GM23338 (cell line): ENCODE results near the gene IGSF21. TPM values are rescaled to one million over a fixed set of nuclear protein-coding genes. Genes with fewer than 3 reads are reported as not detected.

Source experiments
- ATAC-seq: fragments of 200-7000 bp; cut with Tn5 transposase; 3 replicates; pipeline ENCODE4 v1.9.1; 2020
- DNase-seq: peaks from one replicate; pipeline ENCODE4 v3.0.0-alpha.2; 2015; ENCODE audit warnings: low spot score
- H2AFZ ChIP-seq: fragments of 200-600 bp; sonication (generic); 2 replicates; pipeline ENCODE4 v1.8.0; 2016; ENCODE audit warnings: antibody characterized with exemption, mild to moderate bottlenecking, moderate library complexity
- H3F3A ChIP-seq: fragments of 200-600 bp; sonication (generic); replicated peaks from 2 replicates; pipeline ENCODE4 v1.8.0; 2017; ENCODE audit warnings: antibody characterized with exemption, mixed run types, low read depth
- H3K27ac ChIP-seq: fragments of 200-600 bp; sonication (generic); 2 replicates; pipeline ENCODE4 v1.6.1; 2016; ENCODE audit warnings: low read depth
- H3K27me3 ChIP-seq: fragments of 200-600 bp; sonication (generic); 2 replicates; pipeline ENCODE4 v1.8.0; 2016; ENCODE audit warnings: mild to moderate bottlenecking, mixed run types, moderate library complexity; ENCODE audit not compliant: insufficient read depth
- H3K36me3 ChIP-seq: fragments of 200-600 bp; sonication (generic); 2 replicates; pipeline ENCODE4 v1.8.0; 2016; ENCODE audit warnings: mild to moderate bottlenecking; ENCODE audit not compliant: insufficient read depth
- H3K4me1 ChIP-seq: fragments of 200-600 bp; sonication (generic); 2 replicates; pipeline ENCODE4 v1.8.0; 2016; ENCODE audit warnings: mild to moderate bottlenecking, moderate library complexity; ENCODE audit not compliant: insufficient read depth
- H3K4me2 ChIP-seq: fragments of 200-600 bp; sonication (generic); 2 replicates; pipeline ENCODE4 v1.7.1; 2017; ENCODE audit warnings: mixed run types
- H3K4me3 ChIP-seq: fragments of 200-600 bp; sonication (generic); 2 replicates; pipeline ENCODE4 v1.6.1; 2016; ENCODE audit warnings: mixed run types
- H3K79me2 ChIP-seq: fragments of 200-600 bp; sonication (generic); replicated peaks from 2 replicates; pipeline ENCODE4 v1.8.0; 2017; ENCODE audit warnings: mild to moderate bottlenecking; ENCODE audit not compliant: insufficient read depth
- H3K9me2 ChIP-seq: fragments of 200-600 bp; sonication (generic); 2 replicates; pipeline ENCODE4 v1.8.0; 2017; ENCODE audit not compliant: insufficient read depth
- H4K20me1 ChIP-seq: fragments of 200-600 bp; sonication (generic); replicated peaks from 2 replicates; pipeline ENCODE4 v1.8.0; 2017; ENCODE audit warnings: mild to moderate bottlenecking; ENCODE audit not compliant: insufficient read depth
- H3K27ac Mint-ChIP-seq: 2 replicates; pipeline ENCODE4 v1.8.0; 2020; ENCODE audit warnings: inconsistent platforms, mild to moderate bottlenecking, moderate library complexity, mixed read lengths
- H3K27me3 Mint-ChIP-seq: 3 replicates; pipeline ENCODE4 v1.8.0; 2022; ENCODE audit warnings: low read depth, mild to moderate bottlenecking, moderate library complexity, mixed read lengths, inconsistent platforms; ENCODE audit not compliant: insufficient read depth, poor library complexity
- H3K36me3 Mint-ChIP-seq: 3 replicates; pipeline ENCODE4 v1.8.0; 2021; ENCODE audit warnings: low read depth, mild to moderate bottlenecking, inconsistent platforms, moderate library complexity, mixed read lengths
- H3K4me1 Mint-ChIP-seq: 3 replicates; pipeline ENCODE4 v1.8.0; 2020; ENCODE audit warnings: mild to moderate bottlenecking, inconsistent platforms, mixed read lengths
- H3K4me3 Mint-ChIP-seq: 3 replicates; pipeline ENCODE4 v1.8.0; 2021; ENCODE audit warnings: moderate library complexity, mild to moderate bottlenecking, inconsistent platforms, mixed read lengths
- H3K9me3 Mint-ChIP-seq: 3 replicates; pipeline ENCODE4 v1.8.0; 2020; ENCODE audit warnings: moderate library complexity, mild to moderate bottlenecking, inconsistent platforms, mixed read lengths
- CREB1 ChIP-seq: fragments of 250-450 bp; sonication (Bioruptor Pico); IDR thresholded peaks from 2 replicates; pipeline ENCODE4 v1.5.0; 2020; ENCODE audit warnings: low read depth, mild to moderate bottlenecking, moderate library complexity
- CTCF ChIP-seq, 2 experiments: fragments of 200-600 bp in 1 of 2; sonication (generic) in 1 of 2; conservative IDR thresholded peaks; 2 replicates each; pipeline versions ENCODE4 v1.5.1 to v1.6.1; 2016 to 2017; ENCODE audit warnings: antibody characterized with exemption in 2 of 2, low read depth in 2 of 2, mild to moderate bottlenecking in 2 of 2, moderate library complexity in 1 of 2
- EZH2phosphoT487 ChIP-seq: fragments of 200-600 bp; sonication (generic); IDR thresholded peaks from one replicate; pipeline ENCODE4 v1.8.1; 2018; ENCODE audit warnings: antibody characterized with exemption; ENCODE audit not compliant: unreplicated experiment
- NANOG ChIP-seq: IDR thresholded peaks from 2 replicates; pipeline ENCODE4 v1.6.1; 2016; ENCODE audit warnings: antibody characterized with exemption, borderline replicate concordance
- POLR2AphosphoS5 ChIP-seq: IDR thresholded peaks from 2 replicates; pipeline ENCODE4 v1.6.1; 2016; ENCODE audit warnings: antibody characterized with exemption, low read depth
- STAT1 ChIP-seq: IDR thresholded peaks from one replicate; pipeline ENCODE4 v1.6.1; 2016; ENCODE audit warnings: antibody characterized with exemption; ENCODE audit not compliant: unreplicated experiment
- ZNF114 ChIP-seq: fragments of 250-450 bp; sonication (Bioruptor Pico); IDR thresholded peaks from 2 replicates; pipeline ENCODE4 v1.5.0; 2020; ENCODE audit warnings: mild to moderate bottlenecking, moderate library complexity
- ZNF331 ChIP-seq: fragments of 250-450 bp; sonication (Bioruptor Pico); IDR thresholded peaks from 2 replicates; pipeline ENCODE4 v1.5.0; 2020; ENCODE audit warnings: low read depth, mild to moderate bottlenecking, moderate library complexity
- polyA plus RNA-seq: library from polyadenylated mRNA; unstranded; fragments of >200 nt; fragmentation: Nextera tagmentation; extraction: Ambion mirVana; gene quantifications from 2 replicates; pipeline ENCODE4 v1.2.1, GENCODE V29; 2016
- total RNA-seq: library from RNA; depleted of rRNA; stranded (reverse); fragments of >200 nt; shearing (Covaris generic); gene quantifications from 2 replicates; pipeline ENCODE4 v1.2.3, GENCODE V29; 2014
- TF ChIP-seq, protein P1 (sequence below): fragments of 250-450 bp; sonication (Bioruptor Pico); IDR thresholded peaks from 2 replicates; pipeline ENCODE4 v1.5.0; 2020; ENCODE audit warnings: mild to moderate bottlenecking, moderate library complexity
- TF ChIP-seq, protein P2 (sequence below): IDR thresholded peaks from 2 replicates; pipeline ENCODE4 v1.6.1; 2016; ENCODE audit warnings: antibody characterized with exemption

Gene IGSF21
- total and polyA plus RNA-seq, 2 experiments from 2014 or later: 15.6 to 15.7 TPM

DNA sequence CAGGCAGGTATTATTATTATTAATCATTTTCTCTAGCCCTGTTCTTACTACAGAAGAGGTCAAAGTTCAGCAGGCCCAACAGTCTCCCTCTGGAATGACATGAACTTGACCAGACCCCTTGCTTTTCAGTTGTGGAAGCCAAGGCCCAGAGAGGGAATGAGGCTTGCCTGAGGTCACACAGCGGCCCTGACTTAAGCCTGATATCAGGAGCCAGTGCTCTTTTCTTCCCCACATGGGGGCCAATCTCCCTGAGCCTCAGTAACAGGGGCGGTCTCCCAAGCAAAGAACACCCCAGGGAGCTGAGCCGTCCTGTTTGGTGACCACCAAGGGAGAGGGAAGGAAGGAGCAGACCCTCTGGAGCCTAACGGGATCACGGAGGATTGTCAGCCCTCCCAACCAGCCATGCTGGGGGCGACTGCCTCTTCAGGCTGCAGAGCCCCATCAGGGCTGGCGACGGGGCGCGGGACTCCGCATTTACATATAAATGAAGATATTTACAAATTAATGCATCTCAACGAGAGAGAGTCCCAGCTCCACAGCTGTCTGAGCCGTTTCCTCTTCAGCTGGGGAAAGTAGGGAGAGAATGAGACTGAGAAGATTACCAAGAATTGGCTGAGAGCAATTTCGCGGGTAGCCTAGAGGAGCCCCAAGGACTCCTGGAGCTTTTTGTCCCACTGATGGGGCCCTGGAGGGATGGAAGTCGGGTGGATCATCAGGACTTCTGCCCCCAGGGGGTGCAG is 187.0 kb downstream of the IGSF21 start:
- Histone ChIP-seq H3K27me3 (no peaks in the 10 kb centered on the region), H3K4me3 (peak overlapping the region; percentile 25; the same call in 1 of the 2 replicates), H3K4me2 (peak overlapping the region; percentile 32; the same call in 1 of the 2 replicates), H3K79me2 (0 out of 2 replicates have a peak, but pooled peaks cover 5% of the 10 kb centered on the region), H3K4me1 (peaks cover 48% of the 10 kb centered on the region), H3K27ac (peak overlapping the region; percentile 98), H4K20me1 (no peaks in the 10 kb centered on the region), H3K36me3 (no peaks in the 10 kb centered on the region), H3F3A (peaks cover 20% of the 10 kb centered on the region; the same call in 1 of the 2 replicates), H3K9me2 (peaks cover 10% of the 10 kb centered on the region; the same call in 1 of the 2 replicates), H2AFZ (no peak overlapping the region)
- Mint-ChIP-seq H3K36me3 (peaks cover 23% of the 10 kb centered on the region), H3K4me3 (peak overlapping the region; percentile 28), H3K4me1 (peaks cover 87% of the 10 kb centered on the region), H3K27ac (peak overlapping the region; percentile 92), H3K9me3 (peaks cover 9% of the 10 kb centered on the region), H3K27me3 (peaks cover 39% of the 10 kb centered on the region)
- DNase-seq (peak; percentile 93), ATAC-seq (peak; percentile 78)
- TF ChIP-seq EZH2phosphoT487: no peak
- TF ChIP-seq, protein P1, sequence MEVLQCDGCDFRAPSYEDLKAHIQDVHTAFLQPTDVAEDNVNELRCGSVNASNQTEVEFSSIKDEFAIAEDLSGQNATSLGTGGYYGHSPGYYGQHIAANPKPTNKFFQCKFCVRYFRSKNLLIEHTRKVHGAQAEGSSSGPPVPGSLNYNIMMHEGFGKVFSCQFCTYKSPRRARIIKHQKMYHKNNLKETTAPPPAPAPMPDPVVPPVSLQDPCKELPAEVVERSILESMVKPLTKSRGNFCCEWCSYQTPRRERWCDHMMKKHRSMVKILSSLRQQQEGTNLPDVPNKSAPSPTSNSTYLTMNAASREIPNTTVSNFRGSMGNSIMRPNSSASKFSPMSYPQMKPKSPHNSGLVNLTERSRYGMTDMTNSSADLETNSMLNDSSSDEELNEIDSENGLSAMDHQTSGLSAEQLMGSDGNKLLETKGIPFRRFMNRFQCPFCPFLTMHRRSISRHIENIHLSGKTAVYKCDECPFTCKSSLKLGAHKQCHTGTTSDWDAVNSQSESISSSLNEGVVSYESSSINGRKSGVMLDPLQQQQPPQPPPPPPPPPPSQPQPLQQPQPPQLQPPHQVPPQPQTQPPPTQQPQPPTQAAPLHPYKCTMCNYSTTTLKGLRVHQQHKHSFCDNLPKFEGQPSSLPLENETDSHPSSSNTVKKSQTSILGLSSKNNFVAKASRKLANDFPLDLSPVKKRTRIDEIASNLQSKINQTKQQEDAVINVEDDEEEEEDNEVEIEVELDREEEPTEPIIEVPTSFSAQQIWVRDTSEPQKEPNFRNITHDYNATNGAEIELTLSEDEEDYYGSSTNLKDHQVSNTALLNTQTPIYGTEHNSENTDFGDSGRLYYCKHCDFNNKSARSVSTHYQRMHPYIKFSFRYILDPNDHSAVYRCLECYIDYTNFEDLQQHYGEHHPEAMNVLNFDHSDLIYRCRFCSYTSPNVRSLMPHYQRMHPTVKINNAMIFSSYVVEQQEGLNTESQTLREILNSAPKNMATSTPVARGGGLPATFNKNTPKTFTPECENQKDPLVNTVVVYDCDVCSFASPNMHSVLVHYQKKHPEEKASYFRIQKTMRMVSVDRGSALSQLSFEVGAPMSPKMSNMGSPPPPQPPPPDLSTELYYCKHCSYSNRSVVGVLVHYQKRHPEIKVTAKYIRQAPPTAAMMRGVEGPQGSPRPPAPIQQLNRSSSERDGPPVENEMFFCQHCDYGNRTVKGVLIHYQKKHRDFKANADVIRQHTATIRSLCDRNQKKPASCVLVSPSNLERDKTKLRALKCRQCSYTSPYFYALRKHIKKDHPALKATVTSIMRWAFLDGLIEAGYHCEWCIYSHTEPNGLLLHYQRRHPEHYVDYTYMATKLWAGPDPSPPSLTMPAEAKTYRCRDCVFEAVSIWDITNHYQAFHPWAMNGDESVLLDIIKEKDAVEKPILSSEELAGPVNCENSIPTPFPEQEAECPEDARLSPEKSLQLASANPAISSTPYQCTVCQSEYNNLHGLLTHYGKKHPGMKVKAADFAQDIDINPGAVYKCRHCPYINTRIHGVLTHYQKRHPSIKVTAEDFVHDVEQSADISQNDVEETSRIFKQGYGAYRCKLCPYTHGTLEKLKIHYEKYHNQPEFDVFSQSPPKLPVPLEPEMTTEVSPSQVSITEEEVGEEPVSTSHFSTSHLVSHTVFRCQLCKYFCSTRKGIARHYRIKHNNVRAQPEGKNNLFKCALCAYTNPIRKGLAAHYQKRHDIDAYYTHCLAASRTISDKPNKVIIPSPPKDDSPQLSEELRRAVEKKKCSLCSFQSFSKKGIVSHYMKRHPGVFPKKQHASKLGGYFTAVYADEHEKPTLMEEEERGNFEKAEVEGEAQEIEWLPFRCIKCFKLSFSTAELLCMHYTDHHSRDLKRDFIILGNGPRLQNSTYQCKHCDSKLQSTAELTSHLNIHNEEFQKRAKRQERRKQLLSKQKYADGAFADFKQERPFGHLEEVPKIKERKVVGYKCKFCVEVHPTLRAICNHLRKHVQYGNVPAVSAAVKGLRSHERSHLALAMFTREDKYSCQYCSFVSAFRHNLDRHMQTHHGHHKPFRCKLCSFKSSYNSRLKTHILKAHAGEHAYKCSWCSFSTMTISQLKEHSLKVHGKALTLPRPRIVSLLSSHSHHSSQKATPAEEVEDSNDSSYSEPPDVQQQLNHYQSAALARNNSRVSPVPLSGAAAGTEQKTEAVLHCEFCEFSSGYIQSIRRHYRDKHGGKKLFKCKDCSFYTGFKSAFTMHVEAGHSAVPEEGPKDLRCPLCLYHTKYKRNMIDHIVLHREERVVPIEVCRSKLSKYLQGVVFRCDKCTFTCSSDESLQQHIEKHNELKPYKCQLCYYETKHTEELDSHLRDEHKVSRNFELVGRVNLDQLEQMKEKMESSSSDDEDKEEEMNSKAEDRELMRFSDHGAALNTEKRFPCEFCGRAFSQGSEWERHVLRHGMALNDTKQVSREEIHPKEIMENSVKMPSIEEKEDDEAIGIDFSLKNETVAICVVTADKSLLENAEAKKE (CRISPR knock-in tag): peak; percentile 87
- TF ChIP-seq ZNF114 (CRISPR knock-in tag): 0 out of 2 replicates have a peak, but pooled peaks have one; percentile 6
- no peak for TF ChIP-seq ZNF331 (CRISPR knock-in tag)
- peak; percentile 48 for TF ChIP-seq POLR2AphosphoS5
- TF ChIP-seq STAT1: no peak
- peak; percentile 72; the same call in 1 of the 2 replicates for TF ChIP-seq NANOG
- no peak for TF ChIP-seq CTCF (conservative IDR thresholded peaks at IDR 0.05; ENCODE audit: low read depth in 2 of 2)
- TF ChIP-seq CREB1: peak; percentile 8; the same call in 1 of the 2 replicates
- TF ChIP-seq, protein P2, sequence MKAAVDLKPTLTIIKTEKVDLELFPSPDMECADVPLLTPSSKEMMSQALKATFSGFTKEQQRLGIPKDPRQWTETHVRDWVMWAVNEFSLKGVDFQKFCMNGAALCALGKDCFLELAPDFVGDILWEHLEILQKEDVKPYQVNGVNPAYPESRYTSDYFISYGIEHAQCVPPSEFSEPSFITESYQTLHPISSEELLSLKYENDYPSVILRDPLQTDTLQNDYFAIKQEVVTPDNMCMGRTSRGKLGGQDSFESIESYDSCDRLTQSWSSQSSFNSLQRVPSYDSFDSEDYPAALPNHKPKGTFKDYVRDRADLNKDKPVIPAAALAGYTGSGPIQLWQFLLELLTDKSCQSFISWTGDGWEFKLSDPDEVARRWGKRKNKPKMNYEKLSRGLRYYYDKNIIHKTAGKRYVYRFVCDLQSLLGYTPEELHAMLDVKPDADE: peak; percentile 70
